ENCODE measurements around the gene FAM177B.

The FAM177B gene

DNA sequence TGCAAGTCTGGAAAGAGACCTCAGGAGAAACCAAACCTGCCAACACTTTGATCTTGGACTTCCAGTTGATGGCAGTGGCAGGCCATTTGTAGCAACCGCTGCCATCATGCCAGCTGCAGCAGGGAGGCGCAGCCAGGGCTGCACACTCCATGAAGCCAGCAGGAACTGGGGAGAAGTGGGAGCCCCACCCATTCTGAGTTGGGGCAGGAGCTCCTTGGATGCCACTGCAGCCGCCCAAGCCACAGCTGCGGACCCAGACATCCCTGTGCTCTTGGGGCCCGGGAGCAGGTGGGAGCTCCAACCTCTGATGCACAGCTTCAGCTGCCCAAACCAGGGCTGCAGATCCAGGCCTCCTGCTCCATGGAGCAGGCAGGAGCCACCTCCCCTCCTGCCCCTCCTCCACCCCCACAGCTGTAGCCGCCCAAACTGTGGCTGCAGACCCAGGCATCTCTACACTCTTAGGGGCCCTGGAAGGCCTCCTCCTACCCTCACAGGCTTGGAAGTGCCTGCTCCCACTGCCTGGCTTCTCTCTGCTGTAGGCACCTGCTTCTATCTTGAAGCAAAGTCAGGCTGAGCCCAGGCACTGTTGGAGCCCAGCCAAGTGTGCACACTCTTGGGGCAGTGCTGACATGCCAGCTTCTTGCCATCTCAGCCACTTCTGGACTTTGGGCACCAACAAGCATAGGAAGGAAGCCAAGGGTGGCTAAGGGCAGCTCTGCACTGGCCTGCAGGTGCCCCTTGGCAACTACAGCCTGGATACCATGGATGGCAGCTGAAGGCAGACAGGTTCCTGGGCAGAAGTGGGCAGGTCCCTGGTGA is 57.9 kb downstream of the FAM177B start:
- DNase-seq (ENCODE audit: low spot score in 2 of 2) (no peak), ATAC-seq (replicated peaks; ENCODE audit: extremely low read depth, poor library complexity, severe bottlenecking) (no peak)
- Mint-ChIP-seq H3K4me1 (no peaks in the 10 kb centered on the region), H3K27ac (ENCODE audit: low read depth) (no peak overlapping the region), H3K9me3 (no peaks in the 10 kb centered on the region), H3K36me3 (ENCODE audit: insufficient read depth) (no peaks in the 10 kb centered on the region), H3K4me3 (no peak overlapping the region), H3K27me3 (peaks cover 7% of the 10 kb centered on the region)

DNA sequence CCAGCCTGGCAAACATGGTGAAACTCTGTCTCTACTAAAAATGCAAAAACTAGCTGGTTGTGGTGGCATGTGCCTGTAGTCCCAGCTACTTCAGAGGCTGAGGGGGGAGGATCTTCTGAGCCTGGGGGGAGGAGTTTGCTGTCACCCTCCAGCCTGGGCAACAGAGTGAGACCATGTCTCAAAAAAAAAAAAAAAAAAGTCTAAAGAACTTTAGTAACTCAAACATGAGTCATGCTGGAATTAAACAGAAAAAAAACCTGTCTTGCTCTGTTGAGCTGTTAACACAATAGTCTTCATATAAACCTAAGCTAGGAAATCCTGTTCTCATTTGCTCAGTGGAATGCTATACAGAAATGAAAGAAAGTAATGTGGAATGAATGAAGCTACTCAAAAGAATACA is 61.1 kb downstream of the FAM177B start:
- H3K36me3 Mint-ChIP-seq (ENCODE audit: insufficient read depth), result no peaks in the 10 kb centered on the region
- H3K27me3 Mint-ChIP-seq, result peaks cover 13% of the 10 kb centered on the region
- H3K27ac Mint-ChIP-seq (ENCODE audit: low read depth), result no peak overlapping the region
- H3K4me3 Mint-ChIP-seq, result no peak overlapping the region
- no peaks in the 10 kb centered on the region for H3K9me3 Mint-ChIP-seq
- DNase-seq (ENCODE audit: low spot score in 2 of 2) (no peak), ATAC-seq (replicated peaks; ENCODE audit: extremely low read depth, poor library complexity, severe bottlenecking) (no peak)
- no peaks in the 10 kb centered on the region for H3K4me1 Mint-ChIP-seq

DNA sequence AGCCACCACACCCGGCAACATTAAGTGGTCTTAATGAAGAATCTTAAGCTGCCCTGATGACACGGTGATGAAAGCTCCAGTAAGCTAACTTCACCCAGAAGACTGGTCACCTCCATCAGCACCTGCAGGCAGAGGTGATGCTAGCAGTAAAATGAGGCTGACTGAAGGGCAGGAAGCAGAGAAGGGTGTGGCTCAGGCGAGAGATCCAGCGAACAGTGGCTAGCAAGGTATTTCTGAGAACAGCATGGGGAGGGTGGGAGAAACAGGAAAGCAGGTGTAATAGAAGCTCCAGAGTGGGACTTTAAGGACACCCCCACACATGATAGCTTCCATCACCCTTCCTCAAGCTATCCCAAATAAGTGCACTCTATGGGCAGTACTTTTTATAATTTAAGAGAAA is 62.0 kb downstream of the FAM177B start:
- Mint-ChIP-seq H3K36me3 (ENCODE audit: insufficient read depth) (no peaks in the 10 kb centered on the region), H3K9me3 (no peaks in the 10 kb centered on the region), H3K4me3 (no peak overlapping the region), H3K27me3 (peaks cover 20% of the 10 kb centered on the region), H3K27ac (ENCODE audit: low read depth) (no peak overlapping the region), H3K4me1 (no peaks in the 10 kb centered on the region)
- no peak for DNase-seq (ENCODE audit: low spot score in 2 of 2)
- no peak for ATAC-seq (replicated peaks; ENCODE audit: extremely low read depth, poor library complexity, severe bottlenecking)

Data from central memory CD8-positive, alpha-beta T cell (primary cell).